Measurements from ENCODE around the gene GID8.

DNA sequence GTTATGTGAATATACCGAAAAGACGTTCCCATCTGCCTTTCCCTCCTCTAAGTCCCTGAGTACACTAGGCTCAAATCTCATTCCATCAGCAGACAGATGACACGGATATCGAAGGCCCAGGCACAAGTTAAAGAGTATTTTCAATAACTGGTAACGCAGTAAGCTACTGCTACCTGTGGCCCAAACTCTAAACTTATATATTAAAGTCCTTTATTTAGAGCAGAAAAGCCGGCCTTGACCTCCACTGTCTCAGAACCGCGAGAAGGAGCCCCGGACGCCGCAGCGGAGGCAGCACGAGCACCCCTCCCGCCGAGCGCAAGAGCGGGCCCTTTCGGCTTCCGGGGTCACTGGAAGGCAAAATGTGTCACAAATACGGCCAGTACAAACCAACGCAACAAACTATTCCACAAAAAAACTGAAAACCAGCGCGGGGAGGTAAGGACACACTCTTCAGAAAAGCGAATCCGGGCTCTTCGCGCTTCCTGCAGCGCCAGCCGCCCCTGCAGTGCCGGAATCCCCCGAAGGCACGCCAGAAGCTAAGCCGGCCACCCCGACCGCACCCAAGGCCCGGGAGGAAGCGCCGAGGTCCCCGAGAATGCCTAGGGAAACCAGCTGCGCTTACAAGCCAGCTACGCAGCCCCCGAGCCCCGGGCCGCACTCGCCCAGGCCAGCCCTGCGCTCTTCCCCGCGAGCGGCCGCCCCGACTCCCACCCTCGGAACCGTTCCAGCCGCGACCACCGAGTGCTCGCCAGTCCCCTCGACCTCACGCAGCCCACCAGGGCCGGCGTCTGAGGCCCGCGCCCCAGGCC lies 12.3 kb upstream of the GID8 start:
- TF ChIP-seq POLR2A (IDR thresholded peaks at IDR 0.05) (no peak), POLR2AphosphoS5 (IDR thresholded peaks at IDR 0.05) (peak in 2 of 4 donors; percentile 22 to 31), EP300 (IDR thresholded peaks at IDR 0.05) (no peak)
- TF ChIP-seq, protein P1, sequence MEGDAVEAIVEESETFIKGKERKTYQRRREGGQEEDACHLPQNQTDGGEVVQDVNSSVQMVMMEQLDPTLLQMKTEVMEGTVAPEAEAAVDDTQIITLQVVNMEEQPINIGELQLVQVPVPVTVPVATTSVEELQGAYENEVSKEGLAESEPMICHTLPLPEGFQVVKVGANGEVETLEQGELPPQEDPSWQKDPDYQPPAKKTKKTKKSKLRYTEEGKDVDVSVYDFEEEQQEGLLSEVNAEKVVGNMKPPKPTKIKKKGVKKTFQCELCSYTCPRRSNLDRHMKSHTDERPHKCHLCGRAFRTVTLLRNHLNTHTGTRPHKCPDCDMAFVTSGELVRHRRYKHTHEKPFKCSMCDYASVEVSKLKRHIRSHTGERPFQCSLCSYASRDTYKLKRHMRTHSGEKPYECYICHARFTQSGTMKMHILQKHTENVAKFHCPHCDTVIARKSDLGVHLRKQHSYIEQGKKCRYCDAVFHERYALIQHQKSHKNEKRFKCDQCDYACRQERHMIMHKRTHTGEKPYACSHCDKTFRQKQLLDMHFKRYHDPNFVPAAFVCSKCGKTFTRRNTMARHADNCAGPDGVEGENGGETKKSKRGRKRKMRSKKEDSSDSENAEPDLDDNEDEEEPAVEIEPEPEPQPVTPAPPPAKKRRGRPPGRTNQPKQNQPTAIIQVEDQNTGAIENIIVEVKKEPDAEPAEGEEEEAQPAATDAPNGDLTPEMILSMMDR (IDR thresholded peaks at IDR 0.05), result no peak
